Esophagus mucosa (tissue), 1 donor: ENCODE measurements around the gene COMMD10. TPM values are rescaled to one million over a fixed set of nuclear protein-coding genes. Genes with fewer than 3 reads are reported as not detected.
"Not testable (repeated sequence)": the region's sequence is repeated elsewhere in the genome, so short reads cannot be mapped to it uniquely, and the experiment has no call there.

Source experiments
- ATAC-seq: fragments of 200-7000 bp; cut with Tn5 transposase; one replicate; pipeline ENCODE4 v1.9.1; 2020
- total RNA-seq: library from RNA; stranded (reverse); gene quantifications from one replicate; pipeline ENCODE4 v1.2.4, GENCODE V29; 2023
- donor health status: DM: yes; HTN: yes; CAD: no.

COMMD10 gene
- 18.3 TPM for total RNA-seq

- peak; percentile 90 for ATAC-seq
These were observed at the start of gene COMMD10 for GRCh38 chr5:116084871-116085715. Gene COMMD10, plus strand, starts transcription at chr5:116085025.

- ATAC-seq: no peak
These were observed 49.7 kb upstream of the COMMD10 start for GRCh38 chr5:116035123-116035522.

- no peak for ATAC-seq
These were observed 47.5 kb upstream of the COMMD10 start for GRCh38 chr5:116037236-116037822.

- ATAC-seq: peak; percentile 38
These were observed 46.0 kb upstream of the COMMD10 start for GRCh38 chr5:116038817-116039216.

- ATAC-seq: no peak
These were observed 42.5 kb upstream of the COMMD10 start for GRCh38 chr5:116042375-116042774.

- ATAC-seq: no peak
These were observed 40.8 kb upstream of the COMMD10 start for GRCh38 chr5:116044073-116044472.

- no peak for ATAC-seq
These were observed 39.0 kb upstream of the COMMD10 start for GRCh38 chr5:116045821-116046220.

- ATAC-seq: no peak
These were observed 38.6 kb upstream of the COMMD10 start for GRCh38 chr5:116046261-116046660.

GRCh38 chr5:116046823-116047222, 38.0 kb upstream of the COMMD10 start:
- ATAC-seq: no peak

- ATAC-seq: no peak
These were observed 26.4 kb upstream of the COMMD10 start for GRCh38 chr5:116058346-116058936.

GRCh38 chr5:116062352-116062751, 22.5 kb upstream of the COMMD10 start:
- no peak for ATAC-seq

GRCh38 chr5:116063950-116064349, 20.9 kb upstream of the COMMD10 start:
- no peak for ATAC-seq

GRCh38 chr5:116068028-116068632, 16.7 kb upstream of the COMMD10 start:
- no peak for ATAC-seq

GRCh38 chr5:116071211-116071610, 13.6 kb upstream of the COMMD10 start:
- no peak for ATAC-seq

- no peak for ATAC-seq
These were observed 9.5 kb upstream of the COMMD10 start for GRCh38 chr5:116075191-116075831.

- peak; percentile 45 for ATAC-seq
These were observed 8.3 kb upstream of the COMMD10 start for GRCh38 chr5:116076496-116076895.

- ATAC-seq: no peak
These were observed 6.6 kb upstream of the COMMD10 start for GRCh38 chr5:116078199-116078598.

GRCh38 chr5:116084287-116084691, 536 bp upstream of the COMMD10 start:
- ATAC-seq: peak; percentile 69

- ATAC-seq: not testable (repeated sequence)
These were observed 1.5 kb downstream of the COMMD10 start for GRCh38 chr5:116086309-116086708.

GRCh38 chr5:116088062-116088461, 3.2 kb downstream of the COMMD10 start:
- ATAC-seq: no peak

GRCh38 chr5:116090302-116090701, 5.5 kb downstream of the COMMD10 start:
- ATAC-seq: no peak

GRCh38 chr5:116091416-116091815, 6.6 kb downstream of the COMMD10 start:
- ATAC-seq: no peak

- ATAC-seq: peak; percentile 77
These were observed 12.5 kb downstream of the COMMD10 start for GRCh38 chr5:116097301-116097700.
